Measurements from ENCODE around the gene RAB42.
"Not testable (repeated sequence)": the region's sequence is repeated elsewhere in the genome, so short reads cannot be mapped to it uniquely, and the experiment has no call there.

The RAB42 gene, protein sequence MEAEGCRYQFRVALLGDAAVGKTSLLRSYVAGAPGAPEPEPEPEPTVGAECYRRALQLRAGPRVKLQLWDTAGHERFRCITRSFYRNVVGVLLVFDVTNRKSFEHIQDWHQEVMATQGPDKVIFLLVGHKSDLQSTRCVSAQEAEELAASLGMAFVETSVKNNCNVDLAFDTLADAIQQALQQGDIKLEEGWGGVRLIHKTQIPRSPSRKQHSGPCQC

DNA sequence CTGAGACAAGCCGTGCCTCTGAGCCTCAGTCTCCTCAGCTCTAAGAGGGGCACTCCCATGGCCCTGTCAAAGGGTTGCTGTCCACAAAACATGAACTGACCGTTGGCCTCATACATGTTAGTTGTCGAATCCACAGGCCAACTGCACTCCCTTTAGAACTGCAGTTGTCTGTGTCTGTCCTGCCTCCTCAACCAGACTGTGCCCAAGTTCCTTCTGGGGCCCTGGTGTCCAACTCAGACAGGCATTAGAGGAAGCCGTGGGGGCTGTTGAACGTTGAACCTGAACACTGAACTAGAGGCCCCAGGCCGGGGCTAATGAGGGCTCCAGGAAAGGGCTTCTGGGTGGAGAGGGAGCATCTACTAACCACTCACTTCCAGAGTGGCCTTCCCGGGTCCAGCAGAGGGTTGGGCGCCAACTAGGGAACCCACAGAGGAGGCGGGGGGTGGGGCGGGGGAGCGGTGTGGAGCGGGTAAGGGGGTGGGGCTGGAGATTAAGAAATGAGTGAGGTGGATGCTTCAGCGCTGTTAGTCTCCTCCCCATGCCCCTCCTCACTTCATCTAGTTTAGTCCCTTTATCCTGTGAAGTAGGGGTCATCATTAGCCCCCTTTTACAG, at the start of gene RAB42:
TSS of gene RAB42 (plus strand) at position 558 of the 613 bp plus-strand sequence. CDS start 247 bp downstream, outside the sequence.
- DNase-seq = no peak

- no peak for DNase-seq
Observed at GRCh38 chr1:28545246-28545628, 46.8 kb upstream of the RAB42 start.

- DNase-seq = no peak
Observed at GRCh38 chr1:28548318-28548717, 43.7 kb upstream of the RAB42 start.

DNA sequence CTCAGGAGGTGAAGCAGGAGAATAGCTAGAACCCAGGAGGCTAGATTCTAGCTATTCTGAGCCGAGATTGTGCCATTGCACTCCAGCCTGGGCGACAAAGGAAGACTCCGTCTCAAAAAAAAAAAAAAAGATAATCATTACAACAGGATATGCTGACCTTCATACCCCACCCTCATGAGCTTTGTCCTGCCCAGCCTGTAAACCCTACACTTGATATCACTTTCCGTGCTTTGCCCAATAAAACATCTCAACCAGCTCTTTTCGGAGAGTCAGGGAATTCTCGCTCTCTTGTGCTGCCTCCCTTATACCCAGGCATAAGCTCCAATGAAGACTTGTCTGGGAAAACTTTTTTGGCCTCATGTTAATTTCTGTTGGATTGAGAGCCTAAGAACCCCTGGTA, 40.7 kb upstream of the RAB42 start:
- DNase-seq = no peak

DNA sequence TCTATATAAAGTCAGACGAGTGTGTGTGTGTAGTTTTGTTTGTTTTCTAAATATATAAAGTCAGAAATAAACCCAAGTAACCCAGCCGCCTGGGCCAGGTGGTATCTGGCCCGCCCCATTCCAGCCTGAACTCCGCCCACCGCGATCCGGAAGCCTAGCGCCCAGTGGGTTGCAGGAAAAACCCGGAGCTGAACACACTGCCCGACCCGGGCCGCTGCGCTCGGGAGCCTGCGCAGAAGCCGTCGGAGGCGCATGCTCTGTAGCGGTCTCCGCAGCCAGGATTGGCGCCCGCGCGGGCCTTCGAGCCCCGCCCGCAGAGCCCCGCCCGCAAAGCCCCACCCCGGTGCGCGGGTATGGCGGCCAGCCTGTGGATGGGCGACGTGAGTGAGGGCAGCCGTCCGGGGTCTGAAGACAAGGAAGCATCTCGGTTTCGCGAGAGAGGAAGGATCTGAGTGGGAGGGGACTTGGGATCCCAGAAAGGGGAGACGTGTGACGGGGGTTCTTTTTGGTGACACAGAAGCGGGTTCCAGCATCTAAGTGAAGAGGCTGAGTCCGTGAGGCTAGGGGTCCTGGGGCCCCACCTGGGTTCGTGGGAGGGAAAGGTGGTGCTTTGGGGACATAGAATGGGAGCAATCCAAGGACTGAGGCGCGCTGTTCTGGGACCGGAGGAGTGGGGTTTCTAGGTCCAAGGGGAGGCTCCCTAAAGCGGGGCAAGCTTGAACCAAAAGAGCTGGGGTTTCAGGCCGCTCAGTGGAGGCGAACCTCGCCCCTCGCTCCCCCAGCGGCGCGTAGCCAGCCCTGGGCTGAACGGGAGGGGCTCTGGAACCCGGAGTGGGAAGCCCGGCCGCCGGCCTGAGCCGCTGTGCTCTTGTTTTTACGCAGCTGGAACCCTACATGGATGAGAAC, 39.1 kb upstream of the RAB42 start, which contains the start of gene TRNAU1AP:
TSS of gene TRNAU1AP (plus strand) at position 328 of the 906 bp plus-strand sequence. CDS start at position 354, 26 bp downstream.
- peak; percentile 98 for DNase-seq

DNA sequence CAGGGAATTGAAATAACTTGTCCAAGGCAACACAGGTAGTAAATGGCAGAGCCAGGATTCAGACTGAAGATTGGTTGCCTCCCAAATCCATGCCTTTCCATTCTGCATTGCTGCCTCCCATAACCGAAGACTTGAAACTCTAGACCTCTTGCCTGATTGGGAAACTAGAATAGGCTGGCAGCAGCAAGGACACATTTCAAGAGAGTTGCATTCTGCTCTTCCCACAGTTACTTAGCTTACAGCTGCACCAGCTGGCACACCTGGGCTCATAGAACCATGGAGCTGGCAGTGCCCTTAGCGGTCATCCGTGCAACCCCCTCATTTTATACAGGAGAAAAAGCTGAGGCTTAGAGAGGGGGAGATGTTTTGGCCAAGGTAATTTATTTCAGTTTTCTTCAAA, 31.2 kb upstream of the RAB42 start:
- no peak for DNase-seq

DNA sequence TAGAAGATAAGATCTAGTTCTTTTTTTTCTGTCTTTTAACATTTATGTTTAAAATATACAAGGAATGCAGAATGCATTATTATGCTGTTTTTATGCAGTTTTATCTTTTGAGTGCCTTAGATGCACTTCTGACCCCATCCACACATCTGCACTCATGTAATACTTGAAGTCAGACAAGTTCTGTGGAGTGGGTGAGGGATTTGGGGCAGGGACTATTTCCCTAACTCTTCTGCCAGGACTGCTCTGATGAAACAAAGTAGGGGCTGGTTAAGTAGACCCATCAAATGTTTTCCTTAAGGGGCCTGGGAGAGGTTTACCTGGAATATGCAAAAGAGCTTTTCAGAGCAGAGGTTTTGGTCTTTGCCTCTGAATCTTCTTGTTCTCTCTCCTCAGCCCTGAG, 27.8 kb upstream of the RAB42 start:
- DNase-seq = no peak

DNA sequence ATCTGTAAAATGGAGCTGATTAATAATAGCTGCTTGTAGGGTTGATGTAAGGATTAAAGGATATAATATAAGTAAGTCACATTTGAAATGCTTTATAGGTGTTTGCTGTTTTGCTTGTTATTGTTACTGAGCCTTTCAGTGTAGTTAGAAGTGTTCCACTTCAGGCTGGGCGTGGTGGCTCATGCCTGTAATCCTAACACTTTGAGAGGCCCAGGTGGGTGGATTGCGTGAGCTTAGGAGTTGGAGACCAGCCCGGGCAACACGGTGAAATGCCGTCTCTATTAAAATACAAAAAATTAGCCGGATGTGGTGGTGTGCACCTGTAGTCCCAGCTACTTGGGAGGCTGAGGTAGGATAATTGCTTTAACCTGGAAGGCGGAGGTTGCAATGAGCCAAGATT, 27.0 kb upstream of the RAB42 start:
- DNase-seq = no peak

- no peak for DNase-seq
Observed at GRCh38 chr1:28565726-28566125, 26.3 kb upstream of the RAB42 start.

DNA sequence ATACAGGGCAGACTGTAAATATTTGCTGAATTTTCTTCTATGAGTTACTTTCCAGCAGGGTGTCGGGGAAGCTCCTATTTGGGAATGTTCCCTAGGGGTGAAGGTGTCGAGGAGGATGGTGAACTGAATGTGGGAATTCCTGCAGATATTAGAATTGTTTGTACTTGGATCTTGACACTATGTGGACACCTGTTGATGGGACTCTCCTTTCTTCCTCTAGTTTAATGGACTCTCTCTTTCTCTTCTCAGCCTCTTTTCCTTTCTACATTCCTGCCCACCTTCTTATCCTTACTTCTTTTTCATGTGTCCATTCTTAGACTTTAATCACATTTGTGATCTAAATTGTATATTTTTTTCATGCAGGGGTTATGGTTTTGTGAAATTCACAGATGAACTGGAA, 25.1 kb upstream of the RAB42 start:
- DNase-seq = no peak

DNA sequence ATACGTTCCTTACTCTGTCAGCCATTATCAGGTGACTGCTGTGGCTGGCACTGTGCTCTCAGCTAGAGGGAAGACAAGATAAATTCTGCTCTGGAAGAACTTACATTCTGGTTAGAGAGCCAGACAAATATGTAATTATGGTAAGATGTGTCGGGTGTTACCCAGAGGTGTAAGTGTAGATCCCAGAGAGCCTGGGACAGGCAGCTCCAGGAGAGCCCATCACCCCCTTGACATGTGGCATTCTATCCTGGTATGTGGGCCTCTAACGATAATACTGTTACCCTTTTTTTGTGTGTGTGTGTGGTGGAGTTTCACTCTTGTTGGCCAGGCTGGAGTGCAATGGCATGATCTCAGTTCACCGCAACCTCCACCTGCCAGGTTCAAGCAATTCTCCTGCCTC, 20.2 kb upstream of the RAB42 start:
- no peak for DNase-seq

GRCh38 chr1:28572891-28573290, 19.2 kb upstream of the RAB42 start:
- not testable (repeated sequence) for DNase-seq

DNA sequence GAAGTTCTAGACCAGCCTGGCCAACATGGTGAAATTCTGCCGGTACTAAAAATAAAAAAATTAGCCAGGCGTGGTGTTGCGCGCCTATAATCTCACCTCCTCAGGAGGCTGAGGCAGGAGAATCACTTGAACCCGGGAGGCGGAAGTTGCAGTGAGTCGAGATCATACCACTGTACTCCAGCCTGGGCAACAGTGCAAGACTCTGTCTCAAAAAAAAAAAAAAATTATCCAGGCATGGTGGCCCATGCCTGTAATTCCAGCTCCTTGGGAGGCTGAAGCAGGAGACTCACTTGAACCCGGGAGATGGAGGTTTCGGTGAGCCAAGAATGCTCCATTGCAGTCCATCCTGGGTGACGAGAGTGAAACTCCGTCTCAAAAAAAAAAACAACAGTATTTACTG, 18.5 kb upstream of the RAB42 start:
- no peak for DNase-seq

DNA sequence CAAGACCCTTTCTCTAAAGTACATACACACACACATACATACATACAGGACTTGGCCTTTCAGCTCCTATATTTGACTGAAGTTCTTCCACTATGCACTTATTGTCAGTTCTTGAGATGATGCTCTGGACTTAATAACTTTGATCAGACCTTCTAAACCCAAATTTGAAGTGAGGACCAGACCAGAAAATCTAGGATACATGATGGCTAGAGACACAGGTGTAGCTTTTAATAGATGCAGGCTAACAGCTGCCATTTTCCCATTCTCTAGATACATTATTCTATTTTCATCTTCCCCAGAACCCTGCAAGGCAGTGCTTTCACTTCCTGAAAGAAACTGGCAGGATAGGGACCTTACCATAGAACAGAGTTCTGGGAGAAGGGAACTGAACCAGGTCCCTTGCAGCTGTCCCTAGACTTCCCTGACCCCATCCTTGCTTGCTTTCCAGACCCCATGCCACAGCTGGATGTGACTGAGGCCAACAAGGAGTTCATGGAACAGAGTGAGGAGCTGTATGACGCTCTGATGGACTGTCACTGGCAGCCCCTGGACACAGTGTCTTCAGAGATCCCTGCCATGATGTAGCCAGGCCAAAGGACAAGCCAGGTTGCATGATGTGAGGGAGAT, 14.9 kb upstream of the RAB42 start:
- DNase-seq = no peak

DNA sequence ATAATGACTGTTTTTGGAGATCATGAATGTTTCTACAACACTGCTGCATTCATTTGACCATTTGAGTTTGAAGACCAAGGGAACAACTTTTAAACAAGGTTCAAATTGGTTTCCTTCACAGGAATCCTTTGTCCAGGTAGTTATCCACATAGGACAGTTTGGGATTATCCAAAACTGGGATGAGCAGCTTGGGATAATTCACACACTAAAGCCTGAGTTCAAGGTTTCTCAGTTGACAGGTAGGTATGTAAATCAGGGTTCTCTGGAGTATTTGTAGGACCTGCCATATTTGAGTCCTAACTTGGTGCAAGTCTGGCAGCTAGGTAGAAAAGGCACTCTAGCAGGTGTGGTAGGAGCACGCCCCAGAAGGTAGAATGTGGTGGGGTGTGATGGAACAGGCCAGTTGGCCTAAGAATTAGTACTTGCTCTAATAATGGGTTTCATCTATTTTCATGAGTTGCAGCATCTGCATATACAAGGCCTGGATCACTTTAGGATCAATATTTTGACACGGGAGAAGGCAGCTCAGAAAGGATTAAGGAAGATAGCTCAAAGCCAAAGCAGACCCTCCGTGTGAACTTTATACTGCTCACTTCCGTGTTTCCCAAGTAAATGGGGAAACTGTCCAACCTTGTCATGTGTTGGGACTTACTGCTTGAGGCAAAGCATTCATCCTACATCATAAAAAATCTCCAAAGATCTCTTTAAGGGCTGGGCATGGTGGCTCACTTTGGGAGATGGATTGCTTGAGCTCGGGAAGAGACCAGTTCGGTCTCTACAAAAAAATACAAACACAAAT, 14.1 kb upstream of the RAB42 start:
- DNase-seq = no peak

GRCh38 chr1:28578696-28579218, 13.3 kb upstream of the RAB42 start:
- no peak for DNase-seq

DNA sequence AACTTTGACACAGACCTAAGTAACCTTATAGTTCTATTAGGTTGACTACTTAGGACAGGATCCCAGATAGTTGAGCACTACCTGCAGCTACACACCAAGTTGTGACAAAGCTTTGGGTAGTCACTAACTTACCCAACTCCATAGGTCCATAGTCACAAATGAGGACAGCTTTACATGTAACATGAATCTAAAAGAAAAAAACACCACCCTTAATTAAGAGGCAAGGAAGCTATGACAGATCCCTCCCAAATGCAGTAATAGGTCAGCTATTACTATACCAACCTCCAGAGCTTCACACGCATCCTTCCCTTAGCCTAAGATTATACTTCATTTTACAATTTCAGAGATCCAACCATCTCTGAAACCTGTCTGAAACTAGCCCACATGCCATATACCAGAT, 12.7 kb upstream of the RAB42 start:
- DNase-seq = no peak

DNA sequence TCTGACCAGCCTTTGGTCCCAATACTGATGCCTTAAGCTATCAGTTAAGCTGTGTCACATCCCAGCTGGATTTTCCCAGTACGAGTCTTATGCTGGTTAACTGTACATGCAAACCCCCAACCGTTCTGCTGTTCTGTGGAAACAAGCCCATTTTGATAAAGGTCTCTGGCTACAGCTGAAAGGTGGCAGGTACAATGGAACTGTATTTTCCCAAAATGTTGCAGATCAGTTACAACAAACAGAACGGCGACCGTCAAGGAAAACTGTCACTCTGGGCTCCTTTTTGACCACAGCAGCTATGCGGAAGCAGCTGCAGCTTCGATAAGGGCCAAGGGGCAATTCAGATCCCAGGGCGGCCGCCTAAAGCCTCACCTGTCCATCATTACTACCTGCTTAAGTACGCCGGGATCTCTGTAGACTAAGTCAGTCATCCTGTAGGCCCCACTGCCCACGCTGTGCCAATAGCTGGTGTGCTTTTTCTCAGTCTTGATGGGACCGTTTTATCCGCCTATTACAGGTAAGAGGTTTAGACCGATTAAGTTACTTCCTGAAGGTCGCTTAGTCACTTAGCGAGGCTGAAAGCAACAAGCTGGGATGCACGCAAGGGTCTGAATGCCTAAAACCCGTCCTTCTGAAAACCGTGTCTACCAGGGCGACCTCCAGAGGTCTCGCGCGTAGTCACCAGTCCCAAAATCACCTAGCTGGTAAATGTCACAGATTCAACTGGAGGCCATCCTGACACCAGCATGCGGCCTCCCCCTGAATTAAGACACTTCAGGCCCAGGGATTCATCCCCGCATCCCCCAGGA, 11.1 kb upstream of the RAB42 start:
- DNase-seq = peak; percentile 67

- peak; percentile 95 for DNase-seq
Observed at GRCh38 chr1:28581531-28582247, 10.4 kb upstream of the RAB42 start.

DNA sequence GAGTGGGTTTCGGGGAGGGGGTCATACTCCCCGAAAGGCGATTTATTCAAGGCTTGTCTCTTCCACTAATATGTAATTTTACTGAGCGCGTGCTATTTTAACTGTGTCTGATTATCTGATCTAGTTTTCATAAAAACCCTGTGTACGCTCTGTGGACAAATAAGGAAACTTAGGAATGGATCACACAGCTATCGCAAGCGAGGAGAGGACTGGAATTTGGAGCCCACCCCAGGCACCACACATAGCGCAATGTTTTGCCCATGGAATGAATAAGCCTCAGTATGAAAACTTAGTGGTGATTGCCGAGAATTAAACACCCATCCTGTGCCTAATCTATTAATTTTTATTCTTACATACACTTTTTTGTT, 9.8 kb upstream of the RAB42 start:
- DNase-seq = no peak
